OCI-LY7 (cell line): ENCODE measurements around the gene HOXD4. TPM values are rescaled to one million over a fixed set of nuclear protein-coding genes. Genes with fewer than 3 reads are reported as not detected.

Experiments used
- BruUV-seq: library from RNA; stranded (reverse); fragments of 400-500 nt; replicated peaks from 2 replicates; lab custom pipeline; 2021; lab: Mats Ljungman, UMichigan
- CTCF ChIA-PET: fragments of 300-600 bp; sonication (Branson Sonifier 250); formaldehyde crosslinking; loops from one replicate; lab custom pipeline; 2022; ENCODE audit warnings: antibody characterized with exemption; ENCODE audit not compliant: unreplicated experiment; lab: Charles Lee
- POLR2A ChIA-PET: fragments of 300-600 bp; sonication (Branson Sonifier 250); formaldehyde crosslinking; loops from one replicate; lab custom pipeline; 2022; ENCODE audit warnings: antibody characterized with exemption; lab: Charles Lee
- DNase-seq: peaks from one replicate; pipeline ENCODE4 v3.0.0-alpha.2; 2015; ENCODE audit warnings: low spot score
- H2AFZ ChIP-seq: fragments of 200-600 bp; sonication (generic), shearing (Covaris generic); 2 replicates; pipeline ENCODE4 v1.6.1; 2014; ENCODE audit warnings: mild to moderate bottlenecking, antibody characterized with exemption, low read length, moderate library complexity
- H3K27ac ChIP-seq: fragments of 200-600 bp; sonication (generic); 2 replicates; pipeline ENCODE4 v1.5.1; 2014; ENCODE audit warnings: mixed run types, low read depth, mild to moderate bottlenecking, moderate library complexity, low read length, inconsistent platforms; ENCODE audit not compliant: poor library complexity, severe bottlenecking
- H3K36me3 ChIP-seq: fragments of 200-600 bp; sonication (generic); 2 replicates; pipeline ENCODE4 v1.6.1; 2014; ENCODE audit warnings: mild to moderate bottlenecking, antibody characterized with exemption, low read length, moderate library complexity, mixed read lengths; ENCODE audit not compliant: insufficient read depth
- H3K4me1 ChIP-seq: fragments of 200-600 bp; sonication (generic); 2 replicates; pipeline ENCODE4 v1.5.1; 2014; ENCODE audit warnings: mild to moderate bottlenecking, low read length; ENCODE audit not compliant: insufficient read depth, poor library complexity, severe bottlenecking
- H3K4me2 ChIP-seq: fragments of 200-600 bp; sonication (generic); 2 replicates; pipeline ENCODE4 v1.6.1; 2014; ENCODE audit warnings: mild to moderate bottlenecking, low read length
- H3K4me3 ChIP-seq: fragments of 200-600 bp; sonication (generic); 2 replicates; pipeline ENCODE4 v1.5.1; 2014; ENCODE audit warnings: mild to moderate bottlenecking, low read depth, low read length; ENCODE audit not compliant: poor library complexity, severe bottlenecking
- H3K79me2 ChIP-seq: fragments of 200-600 bp; sonication (generic); 2 replicates; pipeline ENCODE4 v1.6.1; 2016; ENCODE audit warnings: low read depth, mild to moderate bottlenecking, low read length, moderate library complexity, mixed read lengths; ENCODE audit not compliant: insufficient read depth
- H3K9me2 ChIP-seq: fragments of 200-600 bp; sonication (generic); 2 replicates; pipeline ENCODE4 v1.6.1; 2016; ENCODE audit warnings: mild to moderate bottlenecking, low read length, mixed read lengths; ENCODE audit not compliant: insufficient read depth
- H3K9me3 ChIP-seq: fragments of 200-600 bp; sonication (generic); 2 replicates; pipeline ENCODE4 v1.6.1; 2014; ENCODE audit warnings: mild to moderate bottlenecking, mixed run types, low read length, mixed read lengths
- H4K20me1 ChIP-seq: fragments of 200-600 bp; sonication (generic); 2 replicates; pipeline ENCODE4 v1.6.1; 2014; ENCODE audit warnings: mild to moderate bottlenecking, antibody characterized with exemption, low read length, moderate library complexity, mixed read lengths; ENCODE audit not compliant: insufficient read depth
- CTCF ChIP-seq: fragments of 200-600 bp; sonication (generic); conservative IDR thresholded peaks from 2 replicates; pipeline ENCODE4 v1.5.1; 2014; ENCODE audit warnings: mild to moderate bottlenecking, antibody characterized with exemption, low read length, moderate library complexity, mixed read lengths
- EZH2phosphoT487 ChIP-seq: fragments of 200-600 bp; sonication (generic); IDR thresholded peaks from 2 replicates; pipeline ENCODE4 v1.6.1; 2018; ENCODE audit warnings: low read depth, borderline replicate concordance, mild to moderate bottlenecking, mixed run types, antibody characterized with exemption, low read length, moderate library complexity, mixed read lengths
- intact Hi-C: fragments of 100-400 bp; cut with micrococcal nuclease; formaldehyde crosslinking; loops from one replicate; pipeline ENCODE4 v1.10.0; 2022; ENCODE audit not compliant: unreplicated experiment
- total RNA-seq, 2 experiments: library from RNA; depleted of rRNA in 1 of 2; stranded (reverse); fragments of >200 nt in 1 of 2; shearing (Covaris generic) in 1 of 2; gene quantifications; 2 replicates each; pipeline ENCODE4 v1.2.3, GENCODE V29; 2014 to 2022

Gene HOXD4
- total RNA-seq, 2 experiments from 2014 or later: not detected

GRCh38 chr2:176112375-176113302 lies 38.7 kb upstream of the HOXD4 start:
- no peaks in the 10 kb centered on the region for H4K20me1 ChIP-seq
- H3K36me3 ChIP-seq: no peaks in the 10 kb centered on the region
- no peaks in the 10 kb centered on the region for H3K9me3 ChIP-seq
- ChIA-PET CTCF (interaction anchor here (0.6 kb wide), 1 partner anchor 501 kb away, joined by 3 read pairs; no protein-coding TSS in a partner anchor), POLR2A (no interaction called here)
- H2AFZ ChIP-seq: no peak overlapping the region
- H3K27ac ChIP-seq: no peak overlapping the region
- TF ChIP-seq CTCF (no peak), EZH2phosphoT487 (no peak)
- no peak overlapping the region for H3K4me3 ChIP-seq
- DNase-seq: no peak
- H3K4me2 ChIP-seq: no peak overlapping the region
- H3K4me1 ChIP-seq: no peaks in the 10 kb centered on the region
- no peaks in the 10 kb centered on the region for H3K9me2 ChIP-seq
- BruUV-seq: no TSS peak
- intact Hi-C loops: no loop called here
- no peaks in the 10 kb centered on the region for H3K79me2 ChIP-seq

GRCh38 chr2:176114120-176114929 lies 37.0 kb upstream of the HOXD4 start:
- no TSS peak for BruUV-seq
- POLR2A ChIA-PET: no interaction called here

More at GRCh38 chr2:176114120-176114929, 37.0 kb upstream of the HOXD4 start:
- no peaks in the 10 kb centered on the region for H3K36me3 ChIP-seq
- no peaks in the 10 kb centered on the region for H3K79me2 ChIP-seq
- no peaks in the 10 kb centered on the region for H3K9me2 ChIP-seq
- no peak for DNase-seq
- no peak overlapping the region for H3K4me2 ChIP-seq
- CTCF ChIA-PET: no interaction called here
- H3K4me3 ChIP-seq: no peak overlapping the region
- H2AFZ ChIP-seq: no peak overlapping the region
- intact Hi-C loops: no loop called here
- H3K4me1 ChIP-seq: no peaks in the 10 kb centered on the region
- no peaks in the 10 kb centered on the region for H4K20me1 ChIP-seq
- H3K27ac ChIP-seq: no peak overlapping the region
- TF ChIP-seq CTCF (no peak), EZH2phosphoT487 (no peak)
- no peaks in the 10 kb centered on the region for H3K9me3 ChIP-seq
